ENCODE measurements around the gene CRYBG3.

CRYBG3 gene

DNA sequence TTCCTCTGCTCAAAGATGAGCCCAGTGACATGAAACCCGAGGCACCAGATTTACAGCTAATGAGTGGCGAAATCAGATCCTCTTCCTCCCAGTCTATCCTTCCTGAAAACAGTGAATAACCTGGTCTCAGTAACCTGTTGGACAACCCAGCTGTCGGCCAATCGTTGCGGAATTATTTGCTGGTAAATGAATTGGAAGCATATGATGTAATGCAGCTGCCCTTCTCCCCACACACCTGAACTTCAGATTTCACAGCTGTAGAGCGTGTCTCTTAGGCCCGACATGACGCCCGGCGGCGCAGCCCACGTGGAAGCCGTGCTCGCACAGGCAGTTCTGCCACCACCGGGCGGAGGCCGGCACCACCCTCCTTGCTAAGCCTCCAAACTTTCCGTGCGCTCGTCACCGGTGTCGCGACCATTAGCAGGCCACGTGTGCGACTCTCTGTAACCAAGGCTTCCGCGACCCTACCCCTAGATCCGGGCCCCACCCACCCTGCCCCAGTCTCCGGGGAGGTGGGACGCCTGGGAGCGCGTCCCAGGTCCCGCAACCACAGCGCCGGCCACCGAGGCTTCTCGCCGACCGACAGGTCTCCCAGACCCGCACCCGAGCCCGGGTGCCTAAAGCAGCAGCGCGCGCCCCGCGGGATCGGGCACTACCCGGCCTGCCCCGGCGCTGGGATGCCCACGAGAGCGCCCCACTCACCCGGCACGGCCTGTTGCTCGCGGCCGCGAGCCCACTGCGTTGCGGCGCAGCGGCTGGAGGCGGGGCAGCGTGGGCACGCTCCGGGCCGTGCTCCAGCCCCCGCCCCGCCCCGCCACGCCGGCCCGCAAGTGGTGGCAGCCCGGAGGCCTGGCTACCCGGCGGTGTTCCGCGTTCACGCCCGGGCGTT lies 150.1 kb downstream of the CRYBG3 start, which contains the start of gene RIOX2:
RIOX2 (minus strand) TSS at position 753 of the 889 bp plus-strand sequence. CDS start 4,838 bp downstream, outside the sequence.
- peak; percentile 51 to 69 for DNase-seq (ENCODE audit: low read depth in 2 of 2)

DNA sequence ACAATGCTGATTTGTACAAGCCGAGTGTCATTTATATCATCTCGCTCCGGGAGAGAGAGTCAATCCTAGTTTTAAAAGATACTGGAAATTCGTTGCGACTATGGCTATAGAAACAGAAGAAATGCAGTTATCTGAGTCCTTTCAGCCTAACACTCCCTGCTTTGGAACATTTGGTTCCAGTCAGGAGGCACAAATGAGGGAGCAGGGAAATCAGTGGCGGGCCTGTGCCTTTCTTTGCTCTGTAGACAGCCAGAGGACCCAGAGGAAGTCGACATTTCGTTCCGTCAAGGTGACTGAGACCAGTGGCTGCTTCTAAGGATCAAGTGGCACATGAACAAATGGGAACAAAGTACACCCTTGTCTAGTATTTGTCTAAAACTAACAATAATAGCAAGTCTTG lies 151.2 kb downstream of the CRYBG3 start:
- DNase-seq (ENCODE audit: low read depth in 2 of 2), result no peak

DNA sequence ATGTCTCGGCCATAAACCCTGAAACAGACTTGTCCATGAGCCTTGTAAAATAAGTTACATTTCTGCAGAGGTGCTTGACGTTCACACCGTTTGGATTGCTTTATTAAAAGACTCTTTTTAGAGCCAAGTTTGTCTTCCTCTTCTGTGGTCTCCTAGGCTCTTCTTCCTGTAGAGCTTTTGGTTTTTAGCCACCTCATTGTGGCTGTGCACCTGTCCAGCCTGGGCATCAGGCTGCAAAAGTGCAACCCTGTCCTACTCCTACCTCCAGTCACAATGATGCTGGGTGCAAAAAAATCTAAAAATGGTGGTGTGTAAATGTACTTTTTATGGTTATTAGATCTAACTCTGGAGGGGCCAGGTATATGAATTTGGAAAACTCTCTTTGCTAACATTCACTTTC lies 153.2 kb downstream of the CRYBG3 start:
- DNase-seq (ENCODE audit: low read depth in 2 of 2), result no peak

DNA sequence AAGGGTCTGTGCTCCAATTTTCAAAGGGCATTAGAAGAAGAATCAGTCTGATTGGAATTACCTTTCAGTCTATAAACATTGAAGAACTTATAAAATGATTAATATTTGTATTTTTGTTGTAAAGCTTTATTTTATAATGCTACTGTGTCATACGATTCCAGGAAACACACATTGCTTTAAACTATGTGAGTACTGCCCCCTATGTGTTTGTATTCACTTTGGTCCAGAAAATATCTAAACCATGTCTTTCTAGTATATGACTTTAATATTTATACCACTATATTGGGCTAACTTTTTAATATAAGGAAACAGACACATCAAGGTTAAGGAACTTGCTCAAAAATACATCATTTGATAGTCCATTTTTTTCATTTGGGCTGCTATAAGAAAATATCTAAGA lies 153.7 kb downstream of the CRYBG3 start:
- no peak for DNase-seq (ENCODE audit: low read depth in 2 of 2)

DNA sequence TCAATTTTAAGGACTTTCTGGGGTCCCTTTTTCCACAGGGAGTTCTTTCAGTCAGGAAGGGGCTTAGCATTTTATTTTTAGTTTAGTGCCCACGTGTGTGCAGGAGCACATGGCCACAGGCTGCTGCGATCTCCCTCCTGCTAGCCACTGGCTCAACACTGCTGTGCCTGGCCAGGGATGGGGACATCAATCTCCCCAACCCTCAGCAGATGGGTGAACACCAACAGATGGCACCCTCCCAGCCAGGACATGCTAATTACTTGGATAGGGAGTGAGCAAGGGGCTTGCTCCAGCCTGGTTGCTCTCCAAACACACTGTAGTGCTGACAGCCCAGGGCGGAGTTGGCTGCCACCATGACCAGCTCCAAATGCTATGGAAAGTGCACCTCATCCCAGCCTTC lies 157.8 kb downstream of the CRYBG3 start:
- DNase-seq (ENCODE audit: low read depth in 2 of 2), result no peak

DNA sequence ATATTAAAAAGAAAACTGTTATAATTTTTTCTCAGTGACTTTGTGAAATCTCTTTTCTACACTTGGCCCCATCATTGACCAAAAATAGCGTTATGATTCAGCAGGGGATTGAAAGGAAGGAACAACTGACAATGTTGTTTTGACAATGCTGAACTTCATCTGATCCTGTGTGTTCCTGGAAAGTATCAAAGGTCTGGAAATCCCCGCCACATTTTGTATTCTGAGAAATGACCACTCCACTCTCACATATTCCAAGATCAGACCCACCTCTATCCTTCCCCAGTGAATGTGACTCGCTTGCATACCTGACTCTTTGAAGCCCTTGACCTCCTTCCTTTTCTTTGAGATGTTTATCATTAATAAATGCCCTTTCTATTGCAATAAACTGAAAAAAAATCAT lies 160.1 kb downstream of the CRYBG3 start:
- DNase-seq (ENCODE audit: low read depth in 2 of 2), result no peak

DNA sequence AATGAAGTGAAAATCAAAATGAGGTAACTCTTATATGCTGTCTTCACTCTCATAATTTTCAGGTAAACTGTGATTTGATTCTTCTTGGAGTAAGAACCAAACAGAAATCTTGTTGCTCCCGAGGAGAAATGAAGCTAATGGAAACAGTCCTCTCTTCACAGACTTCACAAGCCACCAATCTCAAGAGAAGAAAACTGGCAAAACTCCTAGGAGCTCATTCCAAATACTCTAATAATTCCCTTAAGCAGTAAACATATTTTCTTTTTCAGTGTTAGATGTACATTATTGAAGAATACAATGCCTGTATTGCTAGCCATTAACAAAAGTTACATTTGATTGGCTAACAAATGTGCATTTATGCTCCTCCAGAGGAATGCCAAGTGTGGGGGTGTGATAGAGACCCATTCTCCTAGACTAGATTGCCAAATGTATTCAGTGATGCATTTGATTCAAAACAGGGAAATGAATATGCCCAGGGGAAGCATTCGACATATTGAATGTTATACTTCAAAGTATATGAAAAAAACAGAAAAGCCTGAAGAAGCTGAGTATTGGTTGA lies 162.2 kb downstream of the CRYBG3 start:
- DNase-seq (ENCODE audit: low read depth in 2 of 2), result no peak

DNA sequence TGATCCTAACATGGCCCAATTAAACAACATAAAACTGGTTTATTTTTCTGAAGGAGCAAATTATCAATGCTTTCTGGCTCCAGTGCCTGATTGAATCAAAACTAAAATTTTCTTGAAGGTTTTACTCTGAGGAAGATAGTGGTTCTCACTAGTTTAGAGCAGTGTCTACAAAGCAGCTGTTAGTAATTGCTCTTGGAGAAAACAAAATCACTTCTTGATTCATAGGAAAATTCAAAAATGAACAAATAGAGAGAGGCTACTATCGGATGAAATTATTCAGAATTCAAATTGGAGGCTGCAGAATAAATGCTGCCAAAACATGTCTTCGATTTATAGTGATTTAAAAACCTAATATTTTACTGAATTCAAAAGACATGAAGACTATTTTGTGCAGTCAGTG lies 165.5 kb downstream of the CRYBG3 start:
- DNase-seq (ENCODE audit: low read depth in 2 of 2), result no peak

DNA sequence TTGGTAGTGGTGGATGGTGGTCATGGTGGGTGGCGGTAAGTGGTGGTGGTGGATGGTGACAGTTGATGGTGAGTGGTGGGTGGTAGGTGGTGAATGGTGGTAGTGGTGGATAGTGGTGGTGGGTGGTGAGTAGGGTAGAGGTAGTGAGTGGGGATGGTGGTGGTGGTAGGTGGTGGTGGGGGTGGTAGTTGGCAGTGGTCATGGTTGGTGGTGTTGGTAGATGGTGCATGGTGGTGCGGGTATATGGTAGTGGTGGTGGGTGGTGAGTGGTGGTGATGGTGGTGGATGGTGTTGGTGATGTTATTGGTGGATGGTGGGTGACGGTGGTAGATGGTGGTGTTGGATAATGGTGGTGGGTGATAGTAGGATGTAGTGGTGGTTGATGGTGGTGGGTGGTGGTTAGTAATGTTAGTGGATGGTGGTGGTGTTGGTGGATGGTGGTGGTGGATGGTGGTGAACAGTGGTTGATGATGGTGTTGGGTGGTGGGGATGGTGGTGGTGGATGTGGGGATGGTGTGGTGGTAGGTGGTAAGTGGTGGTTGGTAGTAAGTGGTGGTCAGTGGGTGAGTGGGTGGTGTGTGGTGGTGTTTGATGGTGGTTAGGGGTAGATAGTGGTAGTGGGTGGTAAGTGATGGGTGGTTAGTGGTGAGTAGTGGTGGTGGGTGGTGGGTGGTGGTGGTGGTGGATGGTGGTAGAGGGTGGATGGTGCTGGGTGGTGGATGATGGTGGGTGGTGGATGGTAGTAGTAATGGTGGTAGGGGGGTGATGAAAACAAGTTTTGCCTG lies 167.2 kb downstream of the CRYBG3 start:
- DNase-seq (ENCODE audit: low read depth in 2 of 2), result no peak

DNA sequence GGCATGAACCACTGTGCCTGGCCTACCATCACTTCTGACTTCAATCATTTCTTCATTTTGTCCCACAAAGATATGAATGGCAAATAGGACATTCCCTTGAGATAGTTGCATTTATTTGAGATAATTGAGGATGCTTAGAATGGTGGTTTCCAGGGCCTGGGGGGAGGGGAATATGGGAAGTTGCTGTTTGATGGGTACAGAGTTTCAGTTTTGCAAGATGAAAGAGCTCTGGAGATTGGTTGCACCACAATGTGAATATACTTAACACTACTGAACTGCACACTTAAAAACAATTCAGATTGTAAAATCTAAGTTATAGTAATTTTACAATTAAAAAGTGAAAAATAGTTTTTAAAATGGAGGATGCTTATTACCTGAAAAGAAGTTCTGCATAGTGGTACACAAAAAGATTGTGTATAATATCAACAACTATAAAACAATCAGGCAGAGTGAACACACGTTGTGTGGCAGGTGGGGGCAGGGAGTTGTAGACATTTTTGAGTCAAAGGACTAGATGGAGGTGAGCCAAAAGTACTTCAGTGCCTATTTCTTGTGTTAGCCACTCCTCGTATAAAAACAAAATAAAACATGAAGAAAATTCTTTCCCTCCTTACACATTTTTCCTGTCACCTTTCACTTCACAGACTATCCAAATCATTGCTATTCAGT lies 168.9 kb downstream of the CRYBG3 start:
- no peak for DNase-seq (ENCODE audit: low read depth in 2 of 2)

DNA sequence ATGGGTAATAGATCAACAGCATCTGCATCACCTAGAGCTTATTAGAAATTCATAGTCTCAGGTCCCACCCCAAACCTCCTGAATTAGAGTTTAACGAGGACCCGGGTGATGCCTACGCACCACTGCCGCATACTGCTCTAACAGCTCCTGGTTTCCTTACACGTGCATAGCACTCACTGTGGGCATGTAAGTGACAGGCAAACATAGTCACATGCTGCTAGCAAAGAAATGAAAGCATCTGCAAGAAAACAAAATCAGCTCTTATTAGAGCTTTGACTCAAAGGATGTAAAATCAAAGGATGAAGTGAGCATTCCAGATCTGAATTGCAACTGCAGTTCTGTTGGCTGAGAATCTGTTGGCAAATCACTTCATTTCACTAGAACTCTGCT lies 169.5 kb downstream of the CRYBG3 start:
- DNase-seq (ENCODE audit: low read depth in 2 of 2), result no peak

DNA sequence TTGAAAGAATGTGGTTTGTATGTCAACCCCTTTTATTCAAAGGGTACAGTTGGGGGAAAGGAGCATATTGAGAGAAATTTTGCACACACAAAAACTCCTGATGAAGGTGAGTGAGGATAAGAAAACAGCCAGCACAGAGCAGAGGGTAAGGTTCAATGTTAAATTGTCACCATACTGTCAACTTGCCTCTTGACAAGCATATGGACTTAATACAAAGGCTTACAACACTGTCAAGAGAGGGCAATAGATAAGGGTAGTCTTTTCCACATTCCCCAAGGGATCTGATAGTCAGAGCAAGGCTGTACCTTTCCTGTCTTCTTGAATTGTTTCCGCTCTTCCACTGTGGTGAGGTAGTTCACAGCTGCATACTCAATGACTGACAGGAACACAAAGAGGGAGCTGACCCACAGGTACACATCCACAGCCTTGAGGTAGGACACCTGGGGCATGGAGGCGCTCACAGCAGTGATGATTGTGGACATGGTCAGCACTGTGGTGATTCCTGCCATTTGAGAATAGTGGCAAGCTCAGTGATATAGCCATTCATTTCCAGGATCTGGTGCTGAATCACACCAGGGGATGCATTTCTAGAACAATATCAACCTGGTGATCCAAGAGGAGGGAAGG lies 170.8 kb downstream of the CRYBG3 start:
- DNase-seq (ENCODE audit: low read depth in 2 of 2), result no peak

DNA sequence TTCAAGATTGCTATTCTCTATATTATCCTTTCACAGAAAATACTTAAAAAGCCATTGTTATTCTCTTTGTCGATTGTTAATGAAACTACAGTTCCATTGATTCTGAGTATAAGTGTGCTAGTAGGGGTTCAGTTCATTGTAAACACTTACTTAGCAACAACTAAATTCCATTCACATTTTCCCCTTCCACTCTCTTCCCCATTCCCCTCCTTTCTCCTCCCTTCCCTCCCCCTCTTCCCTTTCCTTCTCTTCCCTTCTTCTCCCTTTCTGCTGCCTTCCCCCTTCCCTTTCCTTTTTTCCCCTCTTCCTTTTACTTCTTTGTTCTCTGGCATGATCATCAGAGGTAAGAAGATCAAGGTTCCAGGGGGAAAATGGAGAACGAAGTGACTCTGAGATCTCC lies 171.7 kb downstream of the CRYBG3 start:
- DNase-seq (ENCODE audit: low read depth in 2 of 2), result no peak

DNA sequence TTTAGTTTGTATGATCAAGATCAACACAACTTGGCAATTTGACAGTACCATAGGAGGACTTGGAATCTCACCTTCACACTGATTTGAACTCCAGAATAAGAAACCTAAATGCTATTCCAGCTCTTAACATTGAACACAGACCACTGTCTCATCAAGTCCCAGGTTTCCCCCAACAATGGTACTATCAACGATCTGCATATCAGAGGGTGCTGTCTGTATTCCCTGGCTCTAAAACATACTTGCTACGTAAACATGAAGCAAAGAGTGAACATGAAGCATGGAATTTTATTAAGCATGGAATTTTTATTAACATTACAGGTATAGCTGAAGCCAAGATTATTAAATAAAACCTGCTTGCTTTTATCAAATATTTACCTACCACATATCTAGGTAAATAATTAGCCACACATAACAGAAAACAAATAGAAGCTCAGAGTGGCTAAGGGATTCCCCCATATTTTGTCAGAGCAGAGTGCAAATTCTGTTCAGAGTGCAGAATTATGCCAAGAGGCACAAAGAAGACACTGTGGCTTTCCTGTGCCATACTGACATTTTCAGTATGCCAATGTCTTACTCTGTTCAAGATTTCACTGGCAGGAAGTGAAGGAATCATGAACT lies 172.6 kb downstream of the CRYBG3 start:
- no peak for DNase-seq (ENCODE audit: low read depth in 2 of 2)
